H9 (cell line): ENCODE results near the gene GRM5. TPM values are rescaled to one million over a fixed set of nuclear protein-coding genes. Genes with fewer than 3 reads are reported as not detected.
A peak's percentile ranks its signal among the peaks of the same experiment; 100 is the strongest.

Experiments
- DNase-seq: peaks from one replicate; pipeline ENCODE4 v3.0.0-alpha.2; 2017
- H2AFZ ChIP-seq: one replicate; pipeline ENCODE4 v1.6.1; 2013; ENCODE audit warnings: mild to moderate bottlenecking, low read length, control low read depth, moderate library complexity
- H2AK5ac ChIP-seq: 2 replicates; pipeline ENCODE4 v1.6.1; 2013; ENCODE audit warnings: low read length, control low read depth, mixed read lengths; ENCODE audit not compliant: insufficient read length
- H2BK120ac ChIP-seq: one replicate; pipeline ENCODE4 v1.6.1; 2013; ENCODE audit warnings: low read depth, mild to moderate bottlenecking, low read length, control low read depth, inconsistent platforms; ENCODE audit not compliant: poor library complexity, severe bottlenecking
- H2BK12ac ChIP-seq: 2 replicates; pipeline ENCODE4 v1.6.1; 2013; ENCODE audit warnings: low read length, control low read depth, mixed read lengths, low read depth; ENCODE audit not compliant: insufficient read length
- H2BK15ac ChIP-seq: 2 replicates; pipeline ENCODE4 v1.6.1; 2013; ENCODE audit warnings: low read depth, low read length, control low read depth
- H2BK20ac ChIP-seq: one replicate; pipeline ENCODE4 v1.6.1; 2013; ENCODE audit warnings: low read depth, mild to moderate bottlenecking, low read length, control low read depth, inconsistent platforms; ENCODE audit not compliant: poor library complexity, severe bottlenecking
- H2BK5ac ChIP-seq: 2 replicates; pipeline ENCODE4 v1.6.1; 2013; ENCODE audit warnings: low read length, control low read depth, mixed read lengths; ENCODE audit not compliant: insufficient read length
- H3K14ac ChIP-seq: 2 replicates; pipeline ENCODE4 v1.6.1; 2013; ENCODE audit warnings: low read length, control low read depth; ENCODE audit not compliant: insufficient read depth
- H3K18ac ChIP-seq: 2 replicates; pipeline ENCODE4 v1.6.1; 2013; ENCODE audit warnings: low read depth, mild to moderate bottlenecking, mixed read lengths, low read length, control low read depth; ENCODE audit not compliant: insufficient read length
- H3K23ac ChIP-seq: 2 replicates; pipeline ENCODE4 v1.6.1; 2013; ENCODE audit warnings: low read length, control low read depth, mixed read lengths, low read depth; ENCODE audit not compliant: insufficient read length
- H3K23me2 ChIP-seq: 2 replicates; pipeline ENCODE4 v1.6.1; 2013; ENCODE audit warnings: low read depth, mild to moderate bottlenecking, mixed read lengths, low read length, control low read depth; ENCODE audit not compliant: insufficient read length, poor library complexity, severe bottlenecking
- H3K27ac ChIP-seq: 2 replicates; pipeline ENCODE4 v1.5.1; 2013; ENCODE audit warnings: low read length, control low read depth, mixed read lengths, low read depth; ENCODE audit not compliant: insufficient read length
- H3K27me3 ChIP-seq: 2 replicates; pipeline ENCODE4 v1.6.1; 2013; ENCODE audit warnings: low read length, control low read depth, inconsistent platforms; ENCODE audit not compliant: insufficient read depth
- H3K4ac ChIP-seq: 2 replicates; pipeline ENCODE4 v1.6.1; 2013; ENCODE audit warnings: low read depth, mild to moderate bottlenecking, control low read depth, inconsistent platforms, low read length, moderate library complexity
- H3K4me1 ChIP-seq: 2 replicates; pipeline ENCODE4 v1.6.1; 2013; ENCODE audit warnings: low read length, control low read depth, inconsistent platforms; ENCODE audit not compliant: insufficient read depth
- H3K4me2 ChIP-seq: 2 replicates; pipeline ENCODE4 v1.6.1; 2013; ENCODE audit warnings: low read length, control low read depth, mixed read lengths; ENCODE audit not compliant: insufficient read length, insufficient read depth
- H3K56ac ChIP-seq: 2 replicates; pipeline ENCODE4 v1.6.1; 2013; ENCODE audit warnings: low read depth, mild to moderate bottlenecking, mixed read lengths, low read length, control low read depth; ENCODE audit not compliant: insufficient read length
- H3K79me1 ChIP-seq: 2 replicates; pipeline ENCODE4 v1.6.1; 2013; ENCODE audit warnings: low read depth, mild to moderate bottlenecking, moderate library complexity, low read length, control low read depth, inconsistent platforms; ENCODE audit not compliant: insufficient read depth, poor library complexity, severe bottlenecking
- H3K79me2 ChIP-seq: 2 replicates; pipeline ENCODE4 v1.6.1; 2013; ENCODE audit warnings: low read length, control low read depth, inconsistent platforms; ENCODE audit not compliant: insufficient read depth
- H3K9ac ChIP-seq: 2 replicates; pipeline ENCODE4 v1.6.1; 2013; ENCODE audit warnings: low read length, control low read depth, mixed read lengths; ENCODE audit not compliant: insufficient read length; ENCODE audit errors: extremely low read depth
- H3K9me3 ChIP-seq: one replicate; pipeline ENCODE4 v1.6.1; 2013; ENCODE audit warnings: low read depth, low read length, inconsistent platforms; ENCODE audit not compliant: control insufficient read depth
- H3T11ph ChIP-seq: one replicate; pipeline ENCODE4 v1.6.1; 2013; ENCODE audit warnings: mild to moderate bottlenecking, low read length, control low read depth, inconsistent platforms
- H4K20me1 ChIP-seq: one replicate; pipeline ENCODE4 v1.6.1; 2013; ENCODE audit not compliant: control insufficient read depth, insufficient read length, insufficient read depth
- H4K5ac ChIP-seq: 2 replicates; pipeline ENCODE4 v1.6.1; 2013; ENCODE audit warnings: low read depth, mild to moderate bottlenecking, mixed read lengths, low read length, control low read depth; ENCODE audit not compliant: insufficient read length
- H4K8ac ChIP-seq: replicated peaks from 2 replicates; pipeline ENCODE4 v1.6.1; 2013; ENCODE audit warnings: low read length, control low read depth, mixed read lengths, low read depth; ENCODE audit not compliant: insufficient read length
- H4K91ac ChIP-seq: 2 replicates; pipeline ENCODE4 v1.6.1; 2013; ENCODE audit warnings: low read depth, mild to moderate bottlenecking, moderate library complexity, mixed read lengths, low read length, control low read depth; ENCODE audit not compliant: insufficient read length
- H3K27ac Mint-ChIP-seq, 3 experiments: 2 replicates in 2 of 3; 3 replicates in 1 of 3; pipeline ENCODE4 v1.8.0; 2020 to 2021; ENCODE audit warnings: mixed read lengths in 3 of 3, mild to moderate bottlenecking in 1 of 3, moderate library complexity in 1 of 3
- H3K27me3 Mint-ChIP-seq: 2 replicates; pipeline ENCODE4 v1.8.0; 2021; ENCODE audit warnings: low read depth, mild to moderate bottlenecking, moderate library complexity, mixed read lengths
- H3K36me3 Mint-ChIP-seq, 3 experiments: 2 replicates in 2 of 3; 3 replicates in 1 of 3; pipeline ENCODE4 v1.8.0; 2020 to 2021; ENCODE audit warnings: low read depth in 3 of 3, mixed read lengths in 3 of 3; ENCODE audit not compliant: insufficient read depth in 1 of 3
- H3K4me1 Mint-ChIP-seq, 2 experiments: 2 replicates each; pipeline ENCODE4 v1.8.0; 2020; ENCODE audit warnings: mixed read lengths in 2 of 2
- H3K4me3 Mint-ChIP-seq, 2 experiments: 2 replicates in 1 of 2; 3 replicates in 1 of 2; pipeline ENCODE4 v1.8.0; 2020 to 2021; ENCODE audit warnings: mild to moderate bottlenecking in 2 of 2, mixed read lengths in 2 of 2, moderate library complexity in 1 of 2
- H3K9me3 Mint-ChIP-seq, 2 experiments: 2 replicates in 1 of 2; 3 replicates in 1 of 2; pipeline ENCODE4 v1.8.0; 2020; ENCODE audit warnings: mild to moderate bottlenecking in 2 of 2, mixed read lengths in 2 of 2, moderate library complexity in 1 of 2
- CTCF ChIP-seq: fragments of 200-600 bp; sonication (generic); conservative IDR thresholded peaks from 3 replicates; pipeline ENCODE4 v1.8.0; 2021; ENCODE audit warnings: antibody characterized with exemption, mild to moderate bottlenecking
- WGBS: extraction: QIAGEN DNeasy Blood & Tissue Kit; methylation state at CpG from one replicate; pipeline ENCODE4 v1.1.7; 2013; ENCODE audit warnings: missing lambda C conversion rate, low lambda C conversion rate, mixed read lengths; ENCODE audit not compliant: insufficient read length; ENCODE audit errors: extremely low coverage; 5-methylcytosine and 5-hydroxymethylcytosine counted together
- total RNA-seq: library from RNA; stranded (reverse); gene quantifications from 2 replicates; pipeline ENCODE4 v1.2.1, GENCODE V29; 2021

Gene GRM5
- total RNA-seq, 1 experiment from 2014 or later = not detected

GRCh38 chr11:88619071-88619425, 446.7 kb downstream of the GRM5 start:
- no peaks in the 10 kb centered on the region for H3K27me3 ChIP-seq
- H3K56ac ChIP-seq = no peak overlapping the region
- Mint-ChIP-seq H3K9me3 (no peaks in the 10 kb centered on the region), H3K36me3 (no peaks in the 10 kb centered on the region), H3K27ac (0 out of 7 replicates have a peak overlapping the region, but pooled peaks of 1 of the 3 experiments have one; percentile 5), H3K4me1 (peaks cover 15% of the 10 kb centered on the region in 2 experiments), H3K27me3 (no peaks in the 10 kb centered on the region), H3K4me3 (no peak overlapping the region; a peak in 1 of 5 replicates)
- no peaks in the 10 kb centered on the region; the same call in 1 of the 2 replicates for H3K4me1 ChIP-seq
- H2AFZ ChIP-seq = no peak overlapping the region
- no peak overlapping the region for H3K27ac ChIP-seq
- no peak overlapping the region for H3K14ac ChIP-seq
- no CpG with 5 or more reads among the region's 1 CpG for WGBS
- no peak overlapping the region for H2BK5ac ChIP-seq
- no peaks in the 10 kb centered on the region for H3K79me2 ChIP-seq
- H3K79me1 ChIP-seq = no peaks in the 10 kb centered on the region
- no peak overlapping the region for H2BK15ac ChIP-seq
- H4K20me1 ChIP-seq = no peaks in the 10 kb centered on the region
- H4K5ac ChIP-seq = no peak overlapping the region
- no peaks in the 10 kb centered on the region for H3K23me2 ChIP-seq
- no peak overlapping the region for H2AK5ac ChIP-seq
- no peak overlapping the region for H3K18ac ChIP-seq
- no peak overlapping the region for H3K4ac ChIP-seq
- no peaks in the 10 kb centered on the region for H3K9me3 ChIP-seq
- H4K8ac ChIP-seq = no peak overlapping the region
- H3K4me2 ChIP-seq = no peak overlapping the region
- no peak overlapping the region for H4K91ac ChIP-seq
- H3K9ac ChIP-seq = no peak overlapping the region
- H2BK20ac ChIP-seq = no peak overlapping the region
- H3K23ac ChIP-seq = no peak overlapping the region
- no peak overlapping the region for H2BK12ac ChIP-seq
- no peak for DNase-seq
- TF ChIP-seq CTCF = no peak
- no peak overlapping the region for H3T11ph ChIP-seq
- no peak overlapping the region for H2BK120ac ChIP-seq
